Measurements from ENCODE around the gene CACNG5. TPM values are rescaled to one million over a fixed set of nuclear protein-coding genes. Genes with fewer than 3 reads are reported as not detected.

The CACNG5 gene
- total and polyA plus RNA-seq, 8 donors, result not detected

GRCh38 chr17:66860204-66860603 lies 25.3 kb downstream of the CACNG5 start:
- Histone ChIP-seq H3K27me3 (no peaks in the 10 kb centered on the region), H3K4me3 (no peak overlapping the region), H3K4me1 (no peaks in the 10 kb centered on the region), H3K36me3 (no peaks in the 10 kb centered on the region), H3K27ac (no peak overlapping the region), H3K9me3 (peaks cover 0 to 3% of the 10 kb centered on the region in 2 donors)
- TF ChIP-seq, protein P1, sequence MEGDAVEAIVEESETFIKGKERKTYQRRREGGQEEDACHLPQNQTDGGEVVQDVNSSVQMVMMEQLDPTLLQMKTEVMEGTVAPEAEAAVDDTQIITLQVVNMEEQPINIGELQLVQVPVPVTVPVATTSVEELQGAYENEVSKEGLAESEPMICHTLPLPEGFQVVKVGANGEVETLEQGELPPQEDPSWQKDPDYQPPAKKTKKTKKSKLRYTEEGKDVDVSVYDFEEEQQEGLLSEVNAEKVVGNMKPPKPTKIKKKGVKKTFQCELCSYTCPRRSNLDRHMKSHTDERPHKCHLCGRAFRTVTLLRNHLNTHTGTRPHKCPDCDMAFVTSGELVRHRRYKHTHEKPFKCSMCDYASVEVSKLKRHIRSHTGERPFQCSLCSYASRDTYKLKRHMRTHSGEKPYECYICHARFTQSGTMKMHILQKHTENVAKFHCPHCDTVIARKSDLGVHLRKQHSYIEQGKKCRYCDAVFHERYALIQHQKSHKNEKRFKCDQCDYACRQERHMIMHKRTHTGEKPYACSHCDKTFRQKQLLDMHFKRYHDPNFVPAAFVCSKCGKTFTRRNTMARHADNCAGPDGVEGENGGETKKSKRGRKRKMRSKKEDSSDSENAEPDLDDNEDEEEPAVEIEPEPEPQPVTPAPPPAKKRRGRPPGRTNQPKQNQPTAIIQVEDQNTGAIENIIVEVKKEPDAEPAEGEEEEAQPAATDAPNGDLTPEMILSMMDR (IDR thresholded peaks at IDR 0.05), result no peak
- no peak for ATAC-seq
- no peak for DNase-seq
- intact Hi-C loops (cut with DNase I), result no loop called here

- H3K27me3 ChIP-seq, result no peaks in the 10 kb centered on the region
- no peak overlapping the region for H3K27ac ChIP-seq
- TF ChIP-seq, protein P1 (IDR thresholded peaks at IDR 0.05), result no peak
- no peaks in the 10 kb centered on the region for H3K4me1 ChIP-seq
- DNase-seq (no peak), ATAC-seq (no peak)
- H3K4me3 ChIP-seq, result no peak overlapping the region
- no peaks in the 10 kb centered on the region for H3K36me3 ChIP-seq
- H3K9me3 ChIP-seq, result peaks cover 0 to 6% of the 10 kb centered on the region in 2 donors
- intact Hi-C loops (cut with DNase I), result no loop called here
Observed at GRCh38 chr17:66863820-66864219, 28.9 kb downstream of the CACNG5 start.

- H3K36me3 ChIP-seq, result no peaks in the 10 kb centered on the region
- no peaks in the 10 kb centered on the region for H3K27me3 ChIP-seq
- TF ChIP-seq, protein P1 (IDR thresholded peaks at IDR 0.05), result no peak
- H3K27ac ChIP-seq, result no peak overlapping the region
- H3K9me3 ChIP-seq, result peaks cover 0 to 6% of the 10 kb centered on the region in 2 donors
- DNase-seq (no peak), ATAC-seq (no peak)
- H3K4me1 ChIP-seq, result no peaks in the 10 kb centered on the region
- intact Hi-C loops (cut with DNase I), result no loop called here
- no peak overlapping the region for H3K4me3 ChIP-seq
Observed at GRCh38 chr17:66865151-66865550, 30.2 kb downstream of the CACNG5 start.

DNA sequence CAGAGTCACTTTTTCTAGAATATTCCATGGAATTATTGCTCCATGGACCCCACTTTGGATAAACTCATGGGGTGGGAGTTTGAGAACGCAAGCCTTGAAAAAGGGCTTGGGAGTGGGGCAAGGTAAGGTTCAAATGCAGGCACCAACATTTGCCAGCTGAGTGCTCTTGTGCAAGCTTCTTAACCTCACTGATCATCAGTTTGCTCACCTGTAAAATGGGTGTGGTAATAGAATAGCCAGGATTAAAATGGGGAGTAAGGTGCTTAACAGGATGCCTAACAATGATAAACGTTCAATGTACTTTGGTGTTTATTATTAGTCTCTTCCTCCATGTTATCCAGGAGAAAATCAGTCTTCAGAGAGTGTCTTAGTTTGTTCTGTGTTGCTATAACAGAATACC lies 39.0 kb downstream of the CACNG5 start:
- Histone ChIP-seq H3K4me3 (no peak overlapping the region), H3K27me3 (peaks cover 0 to 6% of the 10 kb centered on the region in 2 donors), H3K27ac (no peak overlapping the region), H3K36me3 (no peaks in the 10 kb centered on the region), H3K4me1 (no peaks in the 10 kb centered on the region), H3K9me3 (peaks cover 0 to under 1% of the 10 kb centered on the region in 2 donors)
- intact Hi-C loops (cut with DNase I), result no loop called here
- DNase-seq, result no peak
- TF ChIP-seq, protein P1 (IDR thresholded peaks at IDR 0.05), result no peak
- ATAC-seq, result no peak

DNA sequence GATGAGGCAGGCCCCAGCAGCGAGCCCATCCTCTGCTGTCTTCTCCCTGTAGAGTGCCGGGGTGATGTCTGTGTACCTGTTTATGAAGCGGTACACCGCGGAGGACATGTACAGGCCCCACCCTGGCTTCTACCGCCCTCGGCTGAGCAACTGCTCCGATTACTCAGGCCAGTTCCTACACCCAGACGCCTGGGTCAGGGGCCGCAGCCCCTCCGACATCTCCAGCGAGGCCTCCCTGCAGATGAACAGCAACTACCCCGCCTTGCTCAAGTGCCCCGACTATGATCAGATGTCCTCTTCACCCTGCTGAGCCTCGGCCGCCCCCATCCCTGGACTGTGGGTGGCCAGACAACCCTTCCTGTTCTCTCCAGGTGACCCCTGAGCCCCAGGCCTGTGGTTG lies 50.0 kb downstream of the CACNG5 start:
- no peak for ATAC-seq
- TF ChIP-seq, protein P1 (IDR thresholded peaks at IDR 0.05), result no peak
- H3K4me1 ChIP-seq, result no peaks in the 10 kb centered on the region
- no peak overlapping the region for H3K4me3 ChIP-seq
- no peaks in the 10 kb centered on the region for H3K36me3 ChIP-seq
- no peak for DNase-seq
- H3K27me3 ChIP-seq, result no peaks in the 10 kb centered on the region
- peaks cover 0 to 13% of the 10 kb centered on the region in 2 donors for H3K9me3 ChIP-seq
- no peak overlapping the region for H3K27ac ChIP-seq
- intact Hi-C loops (cut with DNase I), result no loop called here
